ENCODE measurements around the gene GCA. TPM values are rescaled to one million over a fixed set of nuclear protein-coding genes. Genes with fewer than 3 reads are reported as not detected.

The GCA gene
- total and polyA plus RNA-seq, 7 donors, result 1.6 to 5.2 (median 3.6) TPM

DNA sequence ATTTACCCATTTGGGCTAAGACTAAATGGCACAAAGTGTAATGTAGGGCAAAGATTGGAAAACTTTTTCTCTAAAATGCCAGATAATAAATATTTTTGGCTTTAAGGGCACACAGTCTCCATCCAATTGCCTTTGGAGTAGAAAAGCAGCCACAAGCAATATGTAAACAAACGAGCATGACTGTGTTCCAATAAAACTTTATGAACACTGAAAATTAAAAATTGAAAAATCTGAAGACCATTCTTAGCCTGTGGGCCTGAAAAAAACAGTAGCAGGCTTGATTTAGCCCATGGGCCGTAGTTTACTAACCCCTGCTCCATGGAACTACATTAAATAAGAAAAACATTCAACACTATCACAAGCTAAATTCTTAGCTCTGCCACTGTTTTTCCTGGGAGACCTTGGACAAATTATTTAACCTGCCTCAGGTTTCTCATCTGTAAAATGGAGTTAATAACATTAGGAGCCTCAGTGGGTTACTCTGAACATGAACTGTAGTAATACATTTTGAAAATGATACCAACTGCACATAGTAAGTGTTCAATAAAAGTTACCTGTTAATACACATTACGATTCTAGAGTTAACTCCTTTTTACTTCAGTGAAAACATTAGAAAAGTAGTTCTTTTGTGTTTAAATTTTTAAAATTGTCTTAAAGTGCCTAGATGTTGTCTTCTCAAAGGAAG, 26.7 kb upstream of the GCA start:
- DNase-seq (no peak), ATAC-seq (no peak)
- TF ChIP-seq, protein P1, sequence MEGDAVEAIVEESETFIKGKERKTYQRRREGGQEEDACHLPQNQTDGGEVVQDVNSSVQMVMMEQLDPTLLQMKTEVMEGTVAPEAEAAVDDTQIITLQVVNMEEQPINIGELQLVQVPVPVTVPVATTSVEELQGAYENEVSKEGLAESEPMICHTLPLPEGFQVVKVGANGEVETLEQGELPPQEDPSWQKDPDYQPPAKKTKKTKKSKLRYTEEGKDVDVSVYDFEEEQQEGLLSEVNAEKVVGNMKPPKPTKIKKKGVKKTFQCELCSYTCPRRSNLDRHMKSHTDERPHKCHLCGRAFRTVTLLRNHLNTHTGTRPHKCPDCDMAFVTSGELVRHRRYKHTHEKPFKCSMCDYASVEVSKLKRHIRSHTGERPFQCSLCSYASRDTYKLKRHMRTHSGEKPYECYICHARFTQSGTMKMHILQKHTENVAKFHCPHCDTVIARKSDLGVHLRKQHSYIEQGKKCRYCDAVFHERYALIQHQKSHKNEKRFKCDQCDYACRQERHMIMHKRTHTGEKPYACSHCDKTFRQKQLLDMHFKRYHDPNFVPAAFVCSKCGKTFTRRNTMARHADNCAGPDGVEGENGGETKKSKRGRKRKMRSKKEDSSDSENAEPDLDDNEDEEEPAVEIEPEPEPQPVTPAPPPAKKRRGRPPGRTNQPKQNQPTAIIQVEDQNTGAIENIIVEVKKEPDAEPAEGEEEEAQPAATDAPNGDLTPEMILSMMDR (IDR thresholded peaks at IDR 0.05), result no peak
- no peaks in the 10 kb centered on the region for H3K4me1 ChIP-seq
- no peaks in the 10 kb centered on the region for H3K9me3 ChIP-seq
- WGBS, 3 donors, result 71 to 80% (median 72%) methylated on average over 3 of the region's 3 CpGs
- no peak overlapping the region for H3K27ac ChIP-seq
- H3K36me3 ChIP-seq (ENCODE audit: insufficient read depth in 1 of 2, low read depth in 1 of 2), result no peaks in the 10 kb centered on the region
- no peaks in the 10 kb centered on the region for H3K27me3 ChIP-seq (ENCODE audit: insufficient read depth in 3 of 3, low read length in 2 of 3)
- intact Hi-C loops (cut with DNase I), result no loop called here
- H3K4me3 ChIP-seq, result peak overlapping the region; percentile 79

DNA sequence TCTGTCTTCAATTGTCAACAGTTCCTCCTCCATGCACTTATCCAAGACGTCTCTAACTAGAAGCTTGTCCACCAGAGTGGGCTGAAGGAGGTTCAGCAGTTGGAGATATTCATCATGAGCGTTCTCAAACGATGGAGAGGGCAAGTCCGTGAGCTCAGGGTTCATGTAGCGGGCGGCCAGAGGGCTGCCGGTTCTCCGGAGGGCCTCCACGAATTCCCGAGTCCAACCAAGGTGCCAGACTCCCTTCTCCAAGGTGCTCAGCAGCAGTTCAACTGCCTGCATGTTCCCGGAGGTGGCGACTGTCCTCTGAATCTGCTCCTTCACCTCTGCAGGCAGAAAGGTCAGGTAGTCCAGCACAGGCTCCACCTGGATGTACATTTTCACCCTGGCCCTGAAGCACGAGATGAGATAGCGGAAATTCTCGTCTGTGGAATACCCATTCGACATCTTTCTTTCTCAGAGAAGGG, 26.0 kb upstream of the GCA start:
- Histone ChIP-seq H3K9me3 (no peaks in the 10 kb centered on the region), H3K36me3 (ENCODE audit: insufficient read depth in 1 of 2, low read depth in 1 of 2) (no peaks in the 10 kb centered on the region), H3K27ac (peak overlapping the region; percentile 77), H3K4me3 (peak overlapping the region; percentile 79), H3K27me3 (ENCODE audit: insufficient read depth in 3 of 3, low read length in 2 of 3) (no peaks in the 10 kb centered on the region), H3K4me1 (no peaks in the 10 kb centered on the region)
- WGBS, 3 donors, result 7 to 11% (median 9%) methylated on average over 16 of the region's 16 CpGs
- intact Hi-C loops (cut with DNase I), result no loop called here
- DNase-seq (no peak), ATAC-seq (peak in 3 of 4 donors; percentile 15 to 38 (median 17))
- TF ChIP-seq, protein P1 (IDR thresholded peaks at IDR 0.05), result no peak

DNA sequence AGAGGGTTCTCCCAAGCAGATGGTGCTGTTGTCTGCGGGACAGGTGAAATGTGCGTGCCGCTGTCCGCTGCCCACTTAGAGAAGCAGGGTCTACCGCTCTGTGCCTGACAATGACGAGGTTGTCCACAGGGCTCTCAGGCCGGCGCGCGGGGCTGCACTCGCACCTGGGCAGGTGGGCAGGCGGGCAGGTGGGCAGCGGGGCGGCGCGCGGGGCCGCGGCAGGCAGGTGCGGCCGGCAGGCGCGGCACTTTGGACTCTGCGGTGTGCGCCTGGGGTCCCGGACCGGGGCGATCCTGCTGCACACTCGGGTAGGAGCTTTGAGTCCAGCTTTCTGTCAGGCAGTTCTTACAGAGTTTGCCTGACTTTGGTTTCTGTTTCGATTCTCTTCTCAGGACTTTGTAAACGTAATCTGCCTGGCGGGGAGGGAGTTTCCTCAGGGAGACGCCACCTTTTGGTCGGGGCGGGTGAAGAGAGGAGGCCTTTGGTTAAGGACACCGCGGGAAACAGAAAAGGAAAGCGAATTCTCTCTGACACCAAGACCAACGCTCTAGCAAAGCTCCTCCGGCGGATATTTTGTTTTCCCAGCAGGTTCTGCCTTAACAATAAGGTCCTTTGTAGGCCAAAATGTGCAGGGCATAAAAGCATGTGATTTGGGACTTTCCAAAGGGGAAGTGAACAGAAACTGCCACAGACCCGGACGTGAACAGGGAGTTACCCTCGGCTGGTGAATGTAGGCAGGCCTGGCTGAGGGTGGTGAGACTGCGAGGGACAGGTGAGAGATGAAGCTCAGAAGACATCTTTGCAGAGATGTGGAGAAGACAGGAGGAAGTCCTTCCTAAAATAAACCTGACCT, 25.4 kb upstream of the GCA start, which contains the start of gene IFIH1:
Gene IFIH1 (minus strand): TSS at position 357 of the 853 bp plus-strand sequence. CDS start 377 bp downstream, outside the sequence.
- intact Hi-C loops (cut with DNase I), result no loop called here
- no peaks in the 10 kb centered on the region for H3K27me3 ChIP-seq (ENCODE audit: insufficient read depth in 3 of 3, low read length in 2 of 3)
- H3K36me3 ChIP-seq (ENCODE audit: insufficient read depth in 1 of 2, low read depth in 1 of 2), result no peaks in the 10 kb centered on the region
- peak; percentile 67 to 81 for DNase-seq
- TF ChIP-seq, protein P1 (IDR thresholded peaks at IDR 0.05), result peak; percentile 28
- H3K4me3 ChIP-seq, result peak within 1 kb of the TSS; percentile 79
- ATAC-seq, result peak; percentile 76 to 95 (median 91)
- no peaks in the 10 kb centered on the region for H3K9me3 ChIP-seq
- H3K4me1 ChIP-seq, result no peaks in the 10 kb centered on the region
- WGBS, 3 donors, result 1 to 2% (median 1%) methylated on average over 33 to 45 of the region's 45 CpGs
- H3K27ac ChIP-seq, result peak within 1 kb of the TSS; percentile 77

DNA sequence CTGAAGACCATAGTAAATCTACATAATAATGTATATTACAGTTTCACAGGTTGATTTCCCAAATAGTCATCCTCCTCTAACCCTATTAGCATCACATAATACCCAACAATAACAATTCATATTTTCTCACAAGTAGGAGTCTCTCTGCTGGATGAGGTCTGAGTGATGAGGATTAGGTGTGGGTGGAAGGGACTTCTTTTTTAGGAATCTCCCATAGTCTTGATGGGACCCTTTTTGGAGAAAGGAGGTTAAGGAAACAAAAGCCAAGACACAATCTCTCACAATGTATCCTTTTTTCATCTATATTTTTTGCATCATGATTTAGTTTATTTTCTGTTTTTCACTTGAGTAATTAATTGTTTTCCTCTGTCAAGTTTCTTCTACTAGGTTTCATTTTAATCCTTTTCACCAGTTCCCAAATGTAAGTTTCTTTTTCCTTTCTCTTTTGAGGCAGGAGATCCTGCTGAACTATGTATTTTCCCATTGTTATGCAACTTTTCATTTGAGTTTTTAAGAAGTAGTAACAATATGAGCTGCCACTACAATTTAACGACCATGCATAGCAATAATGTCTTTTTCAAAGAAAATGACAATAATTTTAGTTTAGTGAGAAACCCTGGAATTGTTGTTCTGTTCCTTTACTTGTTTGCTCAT, 22.9 kb upstream of the GCA start:
- H3K27ac ChIP-seq, result no peak overlapping the region
- no peaks in the 10 kb centered on the region for H3K4me1 ChIP-seq
- H3K9me3 ChIP-seq, result no peaks in the 10 kb centered on the region
- H3K36me3 ChIP-seq (ENCODE audit: insufficient read depth in 1 of 2, low read depth in 1 of 2), result no peaks in the 10 kb centered on the region
- no peaks in the 10 kb centered on the region for H3K27me3 ChIP-seq (ENCODE audit: insufficient read depth in 3 of 3, low read length in 2 of 3)
- intact Hi-C loops (cut with DNase I), result no loop called here
- TF ChIP-seq, protein P1 (IDR thresholded peaks at IDR 0.05), result no peak
- ATAC-seq, result no peak
- no peak overlapping the region for H3K4me3 ChIP-seq
- no peak for DNase-seq
- WGBS, 3 donors, result 45 to 67% (median 58%) methylated on average over 1 of the region's 1 CpG

Measured in psoas muscle (tissue), 8 donors.